Nephron progenitor cell (in vitro differentiated cells): ENCODE measurements around the gene NLN.
"Not testable (repeated sequence)": the region's sequence is repeated elsewhere in the genome, so short reads cannot be mapped to it uniquely, and the experiment has no call there.

Source experiments
- DNase-seq: peaks from one replicate; pipeline ENCODE4 v3.0.0; 2021
- H3K27ac Mint-ChIP-seq: 2 replicates; pipeline ENCODE4 v1.8.0; 2021; ENCODE audit warnings: mild to moderate bottlenecking, moderate library complexity, mixed read lengths
- H3K27me3 Mint-ChIP-seq: 2 replicates; pipeline ENCODE4 v1.8.0; 2021; ENCODE audit warnings: mild to moderate bottlenecking, low read depth, mixed read lengths; ENCODE audit not compliant: poor library complexity
- H3K36me3 Mint-ChIP-seq: 2 replicates; pipeline ENCODE4 v1.8.0; 2021; ENCODE audit warnings: low read depth, mixed read lengths
- H3K4me1 Mint-ChIP-seq: 2 replicates; pipeline ENCODE4 v1.8.0; 2021; ENCODE audit warnings: mixed read lengths
- H3K4me3 Mint-ChIP-seq: 2 replicates; pipeline ENCODE4 v1.8.0; 2021; ENCODE audit warnings: mild to moderate bottlenecking, moderate library complexity, mixed read lengths
- H3K9me3 Mint-ChIP-seq: 2 replicates; pipeline ENCODE4 v1.8.0; 2021; ENCODE audit warnings: mild to moderate bottlenecking, moderate library complexity, mixed read lengths
- TF ChIP-seq, protein P1 (sequence below): fragments of 200-600 bp; sonication (generic); IDR thresholded peaks from 2 replicates; pipeline ENCODE4 v1.5.0; 2021; ENCODE audit warnings: antibody characterized with exemption

NLN gene

DNA sequence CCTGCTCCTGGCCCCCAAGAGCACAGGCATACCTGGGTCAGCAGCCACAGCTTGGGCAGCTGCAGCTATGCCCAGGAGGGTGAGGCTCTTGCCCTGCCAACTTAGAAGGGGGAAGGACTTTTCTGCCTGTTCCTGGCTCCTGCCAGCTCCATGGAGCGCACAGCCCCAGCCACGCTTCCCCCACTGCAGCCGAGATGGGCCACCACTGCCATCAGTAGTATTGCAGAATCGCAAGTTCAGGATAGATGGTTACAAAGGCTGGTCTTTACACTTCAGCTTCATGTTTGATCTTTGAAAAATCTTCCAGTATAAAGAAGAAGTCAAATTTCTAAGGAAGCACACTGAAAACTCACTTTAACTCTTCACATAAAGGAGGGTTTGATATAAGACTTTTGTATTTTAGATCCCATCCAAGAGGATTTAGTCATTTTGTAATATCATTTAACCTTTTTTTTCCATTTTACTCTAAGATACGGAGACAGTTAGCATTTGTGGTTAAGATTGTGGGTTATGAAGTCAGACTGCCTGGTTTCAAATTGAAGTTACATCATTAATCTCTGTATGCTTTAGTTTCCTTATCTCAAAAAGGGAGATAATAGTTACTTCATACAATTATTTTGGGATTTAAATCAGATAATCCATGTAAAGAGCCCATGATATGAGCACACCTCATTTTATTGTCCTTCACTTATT lies 81.8 kb downstream of the NLN start:
- Mint-ChIP-seq H3K9me3 (peaks cover 6% of the 10 kb centered on the region), H3K27me3 (no peaks in the 10 kb centered on the region), H3K4me1 (peaks cover 11% of the 10 kb centered on the region), H3K4me3 (no peak overlapping the region), H3K36me3 (peaks cover 85% of the 10 kb centered on the region), H3K27ac (peak overlapping the region; percentile 42)
- TF ChIP-seq, protein P1, sequence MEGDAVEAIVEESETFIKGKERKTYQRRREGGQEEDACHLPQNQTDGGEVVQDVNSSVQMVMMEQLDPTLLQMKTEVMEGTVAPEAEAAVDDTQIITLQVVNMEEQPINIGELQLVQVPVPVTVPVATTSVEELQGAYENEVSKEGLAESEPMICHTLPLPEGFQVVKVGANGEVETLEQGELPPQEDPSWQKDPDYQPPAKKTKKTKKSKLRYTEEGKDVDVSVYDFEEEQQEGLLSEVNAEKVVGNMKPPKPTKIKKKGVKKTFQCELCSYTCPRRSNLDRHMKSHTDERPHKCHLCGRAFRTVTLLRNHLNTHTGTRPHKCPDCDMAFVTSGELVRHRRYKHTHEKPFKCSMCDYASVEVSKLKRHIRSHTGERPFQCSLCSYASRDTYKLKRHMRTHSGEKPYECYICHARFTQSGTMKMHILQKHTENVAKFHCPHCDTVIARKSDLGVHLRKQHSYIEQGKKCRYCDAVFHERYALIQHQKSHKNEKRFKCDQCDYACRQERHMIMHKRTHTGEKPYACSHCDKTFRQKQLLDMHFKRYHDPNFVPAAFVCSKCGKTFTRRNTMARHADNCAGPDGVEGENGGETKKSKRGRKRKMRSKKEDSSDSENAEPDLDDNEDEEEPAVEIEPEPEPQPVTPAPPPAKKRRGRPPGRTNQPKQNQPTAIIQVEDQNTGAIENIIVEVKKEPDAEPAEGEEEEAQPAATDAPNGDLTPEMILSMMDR: no peak
- DNase-seq: no peak

DNA sequence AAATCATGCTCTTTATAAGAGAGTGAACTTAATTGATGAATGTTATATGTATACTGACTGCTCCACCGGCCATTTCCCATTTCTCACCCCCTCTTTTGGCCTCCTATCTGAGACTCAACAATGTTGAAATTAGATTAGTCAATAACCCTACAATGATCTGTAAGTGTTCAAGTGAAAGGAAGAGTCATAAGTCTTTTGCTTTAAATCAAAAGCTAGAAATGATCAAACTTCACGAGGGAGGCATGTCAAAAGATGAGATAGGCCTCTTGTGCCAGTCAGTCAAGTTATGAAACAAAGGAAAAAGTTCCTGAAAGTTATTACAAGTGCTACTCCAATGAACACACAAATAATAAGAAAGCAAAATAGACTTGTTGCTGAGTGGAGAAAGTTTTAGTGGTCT lies 83.1 kb downstream of the NLN start:
- TF ChIP-seq, protein P1: no peak
- H3K27ac Mint-ChIP-seq: no peak overlapping the region
- H3K27me3 Mint-ChIP-seq: no peaks in the 10 kb centered on the region
- H3K36me3 Mint-ChIP-seq: peaks cover 89% of the 10 kb centered on the region
- DNase-seq: no peak
- H3K4me1 Mint-ChIP-seq: peaks cover 11% of the 10 kb centered on the region
- peaks cover 6% of the 10 kb centered on the region for H3K9me3 Mint-ChIP-seq
- H3K4me3 Mint-ChIP-seq: no peak overlapping the region

DNA sequence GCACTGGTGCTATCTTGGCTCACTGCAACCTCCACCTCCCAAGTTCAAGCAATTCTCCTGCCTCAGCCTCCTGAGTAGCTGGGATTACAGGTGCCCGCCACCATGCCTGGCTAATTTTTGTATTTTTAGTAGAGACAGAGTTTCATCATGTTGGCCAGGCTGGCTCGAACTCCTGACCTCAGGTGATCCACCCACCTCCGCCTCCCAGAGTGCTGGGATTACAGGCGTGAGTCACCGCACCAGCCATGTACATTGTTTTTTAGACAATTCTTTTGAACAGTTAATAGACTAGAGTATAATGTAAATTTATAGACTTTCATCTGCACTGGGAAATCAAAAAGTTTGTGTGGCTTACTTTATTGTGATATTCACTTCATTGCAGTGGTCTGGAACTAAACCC lies 85.5 kb downstream of the NLN start:
- Mint-ChIP-seq H3K36me3 (peaks cover 89% of the 10 kb centered on the region), H3K4me1 (peaks cover 11% of the 10 kb centered on the region)
- H3K4me3 Mint-ChIP-seq, H3K27ac Mint-ChIP-seq, DNase-seq, H3K9me3 Mint-ChIP-seq, H3K27me3 Mint-ChIP-seq: not testable (repeated sequence)

DNA sequence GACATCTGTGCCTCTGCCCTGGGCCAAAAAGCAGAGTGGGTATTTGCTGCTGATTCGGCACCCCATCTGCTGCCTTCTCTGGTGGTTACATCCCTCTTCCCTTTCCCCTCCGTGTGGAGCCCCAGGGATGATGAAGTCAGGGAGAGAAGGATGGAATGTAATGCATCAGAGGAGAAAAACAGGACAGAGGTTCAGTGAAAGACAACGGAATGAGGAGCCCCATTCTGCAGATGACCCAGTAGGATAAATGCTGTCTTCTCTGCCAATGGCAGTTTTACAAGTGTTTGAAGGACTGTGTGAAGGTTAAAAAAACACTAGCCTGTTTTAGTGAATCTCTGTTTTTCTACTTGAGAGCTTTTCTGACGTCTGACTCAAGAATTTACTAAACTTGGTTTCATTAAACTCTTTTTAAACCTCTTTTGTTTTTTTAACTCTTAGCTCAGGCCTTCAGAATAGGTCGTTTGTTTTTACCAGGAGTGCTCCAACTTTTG lies 86.3 kb downstream of the NLN start:
- TF ChIP-seq, protein P1: no peak
- H3K4me3 Mint-ChIP-seq: no peak overlapping the region
- peaks cover 11% of the 10 kb centered on the region for H3K4me1 Mint-ChIP-seq
- no peaks in the 10 kb centered on the region for H3K9me3 Mint-ChIP-seq
- no peak for DNase-seq
- H3K36me3 Mint-ChIP-seq: peaks cover 92% of the 10 kb centered on the region
- H3K27me3 Mint-ChIP-seq: no peaks in the 10 kb centered on the region
- peak overlapping the region; percentile 65 for H3K27ac Mint-ChIP-seq

DNA sequence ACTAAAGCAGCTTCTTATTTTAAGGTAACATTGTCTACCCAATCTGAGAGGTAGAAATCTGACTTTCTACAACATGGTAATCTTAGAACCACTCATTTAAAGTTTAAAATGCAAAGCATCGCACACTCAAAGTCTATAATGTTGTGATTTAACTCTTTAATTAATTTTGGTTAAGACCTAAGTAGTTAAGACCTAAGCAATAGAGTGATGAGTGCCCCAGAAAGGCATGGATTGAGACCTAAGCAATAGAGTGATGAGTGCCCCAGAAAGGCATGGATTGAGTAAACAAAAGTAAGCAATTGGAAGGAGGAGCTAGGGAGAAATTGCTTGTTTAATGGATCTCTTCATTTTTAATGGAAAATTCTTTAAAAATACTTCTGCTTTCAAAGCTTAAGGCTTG lies 86.8 kb downstream of the NLN start:
- Mint-ChIP-seq H3K36me3 (peaks cover 93% of the 10 kb centered on the region), H3K27me3 (no peaks in the 10 kb centered on the region), H3K4me1 (peaks cover 11% of the 10 kb centered on the region), H3K9me3 (no peaks in the 10 kb centered on the region), H3K27ac (peak overlapping the region; percentile 65), H3K4me3 (no peak overlapping the region)
- TF ChIP-seq, protein P1: no peak
- no peak for DNase-seq

DNA sequence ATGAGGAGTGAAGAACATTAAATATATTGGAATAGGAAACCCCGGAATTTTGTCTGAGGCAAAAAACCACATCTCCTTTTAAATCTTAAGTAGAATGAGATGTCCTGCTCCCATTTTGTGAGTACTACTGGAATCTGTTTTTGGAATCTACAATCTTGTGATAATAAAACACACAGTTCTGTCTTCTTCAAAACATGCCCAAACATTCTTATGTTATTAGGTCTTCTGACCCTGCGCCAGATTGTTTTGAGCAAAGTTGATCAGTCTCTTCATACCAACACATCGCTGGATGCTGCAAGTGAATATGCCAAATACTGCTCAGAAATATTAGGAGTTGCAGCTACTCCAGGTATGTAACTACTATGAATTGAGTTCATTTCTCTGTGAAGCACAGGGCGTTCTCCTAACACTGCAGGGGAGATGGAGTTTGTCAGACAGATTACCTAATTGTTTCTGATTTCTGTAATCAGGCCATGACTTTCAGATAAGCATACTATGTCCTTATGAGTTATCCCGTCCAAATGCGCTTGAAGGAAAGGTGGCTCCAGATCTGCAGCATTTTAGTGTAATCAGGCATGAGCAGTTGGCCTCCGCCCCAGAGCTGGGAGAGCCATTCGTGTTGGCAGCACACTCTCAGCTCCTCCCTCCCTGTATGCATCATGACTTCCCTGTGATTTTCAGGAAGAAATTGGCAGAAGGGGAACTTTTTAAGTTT lies 88.0 kb downstream of the NLN start:
- DNase-seq: no peak

More for the DNA sequence above, 88.0 kb downstream of the NLN start:
- Mint-ChIP-seq H3K9me3 (no peaks in the 10 kb centered on the region), H3K4me1 (peaks cover 11% of the 10 kb centered on the region), H3K27ac (no peak overlapping the region), H3K36me3 (peaks cover 90% of the 10 kb centered on the region), H3K27me3 (no peaks in the 10 kb centered on the region), H3K4me3 (no peak overlapping the region)
- TF ChIP-seq, protein P1: no peak
